Fibroblast of pulmonary artery (primary cell): ENCODE results near the gene GTF3C4.

Experiments used
- DNase-seq: peaks from one replicate; pipeline ENCODE4 v3.0.0-alpha.2; 2010; ENCODE audit warnings: low read depth
- H3K4me3 ChIP-seq: replicated peaks from 2 replicates; pipeline ENCODE4 v1.5.1; 2011; ENCODE audit warnings: low read depth, mild to moderate bottlenecking, control low read depth, low read length, moderate library complexity
- CTCF ChIP-seq: IDR thresholded peaks from 2 replicates; pipeline ENCODE4 v1.5.1; 2011; ENCODE audit warnings: mild to moderate bottlenecking, control low read depth, low read length, inconsistent platforms; ENCODE audit errors: missing control alignments

The GTF3C4 gene

GRCh38 chr9:132630116-132630515 lies 40.1 kb upstream of the GTF3C4 start:
- no peak for TF ChIP-seq CTCF
- no peak for DNase-seq
- no peak overlapping the region for H3K4me3 ChIP-seq

- TF ChIP-seq CTCF = no peak
- DNase-seq = no peak
- H3K4me3 ChIP-seq = no peak overlapping the region
Observed at GRCh38 chr9:132630811-132631210, 39.5 kb upstream of the GTF3C4 start.

- H3K4me3 ChIP-seq = no peak overlapping the region
Observed at GRCh38 chr9:132631280-132631679, 39.0 kb upstream of the GTF3C4 start.

GRCh38 chr9:132631685-132632084 lies 38.6 kb upstream of the GTF3C4 start:
- H3K4me3 ChIP-seq = no peak overlapping the region
- no peak for TF ChIP-seq CTCF
- DNase-seq = peak; percentile 13

More at GRCh38 chr9:132631280-132631679, 39.0 kb upstream of the GTF3C4 start:
- no peak for DNase-seq
- TF ChIP-seq CTCF = no peak

- DNase-seq = no peak
- TF ChIP-seq CTCF = no peak
- H3K4me3 ChIP-seq = no peak overlapping the region
Observed at GRCh38 chr9:132632413-132633129, 37.7 kb upstream of the GTF3C4 start.

- no peak for DNase-seq
- no peak for TF ChIP-seq CTCF
- H3K4me3 ChIP-seq = no peak overlapping the region
Observed at GRCh38 chr9:132634327-132634726, 35.9 kb upstream of the GTF3C4 start.

- TF ChIP-seq CTCF = no peak
- no peak for DNase-seq
- H3K4me3 ChIP-seq = no peak overlapping the region
Observed at GRCh38 chr9:132637351-132637750, 32.9 kb upstream of the GTF3C4 start.
